Neutrophil (primary cell): ENCODE results near the gene PFKFB3.
"Not testable (repeated sequence)": the region's sequence is repeated elsewhere in the genome, so short reads cannot be mapped to it uniquely, and the experiment has no call there.

Experiments used
- H3K27ac ChIP-seq: fragments of 200-600 bp; sonication (generic); 2 replicates; pipeline ENCODE4 v1.5.1; 2016; ENCODE audit warnings: mild to moderate bottlenecking, moderate library complexity
- H3K27me3 ChIP-seq: fragments of 200-600 bp; sonication (generic); 2 replicates; pipeline ENCODE4 v1.6.0; 2016; ENCODE audit warnings: mild to moderate bottlenecking
- H3K36me3 ChIP-seq: fragments of 200-600 bp; sonication (generic); 2 replicates; pipeline ENCODE4 v1.5.1; 2017
- H3K4me1 ChIP-seq, 2 experiments: fragments of 200-600 bp in 1 of 2; sonication (generic) in 1 of 2; 1 replicate in 1 of 2; 2 replicates in 1 of 2; pipeline versions ENCODE4 v1.5.1 to v1.6.1; 2013 to 2016; ENCODE audit warnings: low read depth in 1 of 2, low read length in 1 of 2, mild to moderate bottlenecking in 1 of 2, moderate library complexity in 1 of 2; ENCODE audit not compliant: control insufficient read depth in 1 of 2, insufficient read depth in 1 of 2
- H3K4me3 ChIP-seq, 2 experiments: fragments of 200-600 bp in 1 of 2; sonication (generic) in 1 of 2; 1 replicate in 1 of 2; 2 replicates in 1 of 2; pipeline ENCODE4 v1.5.1; 2013 to 2016; ENCODE audit warnings: low read depth in 1 of 2, low read length in 1 of 2, mild to moderate bottlenecking in 1 of 2, moderate library complexity in 1 of 2
- H3K9me3 ChIP-seq: fragments of 200-600 bp; sonication (generic); 2 replicates; pipeline ENCODE4 v1.5.1; 2016
- CTCF ChIP-seq: fragments of 200-600 bp; sonication (generic); IDR thresholded peaks from 2 replicates; pipeline ENCODE4 v1.5.1; 2016; ENCODE audit warnings: antibody characterized with exemption

PFKFB3 gene

GRCh38 chr10:6186894-6187256 lies 15.9 kb upstream of the PFKFB3 start:
- TF ChIP-seq CTCF, result no peak
- Histone ChIP-seq H3K9me3 (no peaks in the 10 kb centered on the region), H3K4me1 (peaks cover 8 to 13% of the 10 kb centered on the region in 2 experiments), H3K4me3 (no peak overlapping the region), H3K27ac (no peak overlapping the region), H3K27me3 (no peaks in the 10 kb centered on the region), H3K36me3 (no peaks in the 10 kb centered on the region)

- Histone ChIP-seq H3K27me3 (no peaks in the 10 kb centered on the region), H3K4me1 (peaks cover 12 to 17% of the 10 kb centered on the region in 2 experiments), H3K27ac (no peak overlapping the region), H3K4me3 (no peak overlapping the region), H3K9me3 (no peaks in the 10 kb centered on the region), H3K36me3 (no peaks in the 10 kb centered on the region)
- TF ChIP-seq CTCF, result no peak
These were observed 15.5 kb upstream of the PFKFB3 start for GRCh38 chr10:6187278-6187677.

GRCh38 chr10:6190033-6190432 lies 12.7 kb upstream of the PFKFB3 start:
- H3K9me3 ChIP-seq, H3K27ac ChIP-seq, H3K4me3 ChIP-seq, H3K27me3 ChIP-seq, H3K36me3 ChIP-seq: not testable (repeated sequence)
- H3K4me1 ChIP-seq, result peaks cover 22 to 39% of the 10 kb centered on the region in 2 experiments

GRCh38 chr10:6191147-6191546 lies 11.6 kb upstream of the PFKFB3 start:
- TF ChIP-seq CTCF, result no peak
- Histone ChIP-seq H3K9me3 (no peaks in the 10 kb centered on the region), H3K36me3 (no peaks in the 10 kb centered on the region), H3K27me3 (no peaks in the 10 kb centered on the region), H3K4me3 (no peak overlapping the region), H3K4me1 (peaks cover 33 to 50% of the 10 kb centered on the region in 2 experiments), H3K27ac (no peak overlapping the region)

GRCh38 chr10:6191569-6191968 lies 11.2 kb upstream of the PFKFB3 start:
- no peaks in the 10 kb centered on the region for H3K36me3 ChIP-seq
- H3K9me3 ChIP-seq, result no peaks in the 10 kb centered on the region
- TF ChIP-seq CTCF, result no peak
- no peak overlapping the region for H3K4me3 ChIP-seq
- H3K27ac ChIP-seq, result peak overlapping the region; percentile 54
- no peaks in the 10 kb centered on the region for H3K27me3 ChIP-seq
- H3K4me1 ChIP-seq, result peaks cover 37 to 54% of the 10 kb centered on the region in 2 experiments

- H3K4me1 ChIP-seq, result peaks cover 55 to 72% of the 10 kb centered on the region in 2 experiments
- not testable (repeated sequence) for H3K27me3 ChIP-seq, H3K27ac ChIP-seq, H3K9me3 ChIP-seq, H3K36me3 ChIP-seq, H3K4me3 ChIP-seq
These were observed 9.4 kb upstream of the PFKFB3 start for GRCh38 chr10:6193342-6193741.

- Histone ChIP-seq H3K4me3 (no peak overlapping the region), H3K27me3 (no peaks in the 10 kb centered on the region), H3K9me3 (no peaks in the 10 kb centered on the region), H3K36me3 (no peaks in the 10 kb centered on the region), H3K27ac (no peak overlapping the region), H3K4me1 (peaks cover 64 to 81% of the 10 kb centered on the region in 2 experiments)
- TF ChIP-seq CTCF, result no peak
These were observed 8.4 kb upstream of the PFKFB3 start for GRCh38 chr10:6194311-6194710.
